Endothelial cell of umbilical vein (primary cell): ENCODE results near the gene EFNA4.

Source experiments
- CTCF ChIP-seq, 2 donors: IDR thresholded peaks; 1 replicate in 1 of 2; 2 replicates in 1 of 2; pipeline ENCODE4 v1.5.1; 2011; ENCODE audit warnings: low read length in 2 of 2, mild to moderate bottlenecking in 2 of 2, moderate library complexity in 2 of 2, control low read depth in 1 of 2, inconsistent platforms in 1 of 2, low read depth in 1 of 2; ENCODE audit not compliant: insufficient read depth in 1 of 2; ENCODE audit errors: extremely low read depth in 1 of 2
- EZH2 ChIP-seq: IDR thresholded peaks from 2 replicates; pipeline ENCODE4 v1.6.1; 2012; ENCODE audit warnings: borderline replicate concordance, low read depth, mild to moderate bottlenecking, moderate library complexity, low read length, inconsistent platforms; ENCODE audit not compliant: severe bottlenecking
- FOS ChIP-seq: IDR thresholded peaks from 2 replicates; pipeline ENCODE4 v1.6.1; 2011; ENCODE audit warnings: mild to moderate bottlenecking, low read length, moderate library complexity, borderline replicate concordance; ENCODE audit not compliant: insufficient read depth
- GATA2 ChIP-seq: IDR thresholded peaks from 2 replicates; pipeline ENCODE4 v1.7.0; 2011; ENCODE audit warnings: low read depth, mild to moderate bottlenecking, moderate library complexity, mixed read lengths, low read length; ENCODE audit not compliant: insufficient read length, insufficient read depth
- JUN ChIP-seq: IDR thresholded peaks from 2 replicates; pipeline ENCODE4 v1.6.1; 2011; ENCODE audit warnings: borderline replicate concordance, low read depth; ENCODE audit not compliant: insufficient read length, insufficient read depth
- MAX ChIP-seq: IDR thresholded peaks from 2 replicates; pipeline ENCODE4 v1.6.1; 2011; ENCODE audit not compliant: insufficient read depth, insufficient read length
- MYC ChIP-seq: IDR thresholded peaks from one replicate; pipeline ENCODE4 v1.6.1; 2011; ENCODE audit warnings: mild to moderate bottlenecking, low read depth, low read length
- POLR2A ChIP-seq: IDR thresholded peaks from 2 replicates; pipeline ENCODE4 v1.6.1; 2012; ENCODE audit warnings: low read depth, mild to moderate bottlenecking, control low read depth, low read length
- POLR2AphosphoS5 ChIP-seq: IDR thresholded peaks from 2 replicates; pipeline ENCODE4 v1.6.1; 2012; ENCODE audit warnings: low read depth, mild to moderate bottlenecking, control low read depth, low read length, moderate library complexity; ENCODE audit not compliant: insufficient read depth

- TF ChIP-seq MAX (no peak), POLR2AphosphoS5 (no peak), CTCF (IDR thresholded peaks at IDR 0.05; ENCODE audit: extremely low read depth in 1 of 2, insufficient read depth in 1 of 2, low read depth in 1 of 2, low read length in 2 of 2) (no peak), MYC (no peak), FOS (no peak), POLR2A (no peak), JUN (no peak), EZH2 (no peak), GATA2 (no peak)
These were observed 27.6 kb upstream of the EFNA4 start for GRCh38 chr1:155035936-155036335.
